ENCODE results near the gene STXBP1. TPM values are rescaled to one million over a fixed set of nuclear protein-coding genes. Genes with fewer than 3 reads are reported as not detected.

Gene STXBP1
- total and polyA plus RNA-seq, 4 donors = 19.2 to 65.8 (median 46.7) TPM

GRCh38 chr9:127720865-127721227 lies 108.8 kb downstream of the STXBP1 start:
- Histone ChIP-seq H3K4me3 (no peak overlapping the region), H3K27me3 (ENCODE audit: control insufficient read depth in 3 of 3, insufficient read depth in 3 of 3, low read length in 2 of 3) (no peaks in the 10 kb centered on the region), H3K36me3 (ENCODE audit: control insufficient read depth in 4 of 4, insufficient read depth in 4 of 4, low read length in 4 of 4) (no peaks in the 10 kb centered on the region), H3K27ac (ENCODE audit: low read depth in 1 of 2, low read length in 1 of 2) (no peak overlapping the region), H3K4me1 (ENCODE audit: control insufficient read depth in 5 of 5, insufficient read depth in 5 of 5, low read length in 5 of 5) (peaks cover 0 to 12% (median 4%) of the 10 kb centered on the region in 5 donors), H3K9me3 (ENCODE audit: control insufficient read depth in 4 of 4, insufficient read depth in 3 of 4, low read length in 3 of 4) (no peaks in the 10 kb centered on the region), H3K9ac (ENCODE audit: insufficient read depth in 1 of 2, low read length in 2 of 2) (no peak overlapping the region)
- DNase-seq = no peak
- no peak for ATAC-seq (ENCODE audit: insufficient read depth, low FRiP score)
- TF ChIP-seq CTCF (IDR thresholded peaks at IDR 0.05; ENCODE audit: control extremely low read depth, extremely low read depth) = no peak

GRCh38 chr9:127721391-127721821 lies 109.3 kb downstream of the STXBP1 start:
- Histone ChIP-seq H3K27ac (ENCODE audit: low read depth in 1 of 2, low read length in 1 of 2) (no peak overlapping the region), H3K27me3 (ENCODE audit: control insufficient read depth in 3 of 3, insufficient read depth in 3 of 3, low read length in 2 of 3) (no peaks in the 10 kb centered on the region), H3K4me3 (no peak overlapping the region), H3K36me3 (ENCODE audit: control insufficient read depth in 4 of 4, insufficient read depth in 4 of 4, low read length in 4 of 4) (no peaks in the 10 kb centered on the region), H3K9me3 (ENCODE audit: control insufficient read depth in 4 of 4, insufficient read depth in 3 of 4, low read length in 3 of 4) (no peaks in the 10 kb centered on the region), H3K9ac (ENCODE audit: insufficient read depth in 1 of 2, low read length in 2 of 2) (no peak overlapping the region), H3K4me1 (ENCODE audit: control insufficient read depth in 5 of 5, insufficient read depth in 5 of 5, low read length in 5 of 5) (peaks cover 0 to 9% (median 4%) of the 10 kb centered on the region in 5 donors)
- ATAC-seq (ENCODE audit: insufficient read depth, low FRiP score) (no peak), DNase-seq (no peak)
- WGBS, 2 donors = 65 to 69% methylated on average over 11 of the region's 11 CpGs
- TF ChIP-seq CTCF (IDR thresholded peaks at IDR 0.05; ENCODE audit: control extremely low read depth, extremely low read depth) = no peak

GRCh38 chr9:127722055-127722745 lies 110.1 kb downstream of the STXBP1 start:
- H3K9ac ChIP-seq (ENCODE audit: insufficient read depth in 1 of 2, low read length in 2 of 2) = no peak overlapping the region
- no peak for DNase-seq
- no peak for ATAC-seq (ENCODE audit: insufficient read depth, low FRiP score)

More at GRCh38 chr9:127722055-127722745, 110.1 kb downstream of the STXBP1 start:
- no peak for TF ChIP-seq CTCF (IDR thresholded peaks at IDR 0.05; ENCODE audit: control extremely low read depth, extremely low read depth)
- no peaks in the 10 kb centered on the region for H3K36me3 ChIP-seq (ENCODE audit: control insufficient read depth in 4 of 4, insufficient read depth in 4 of 4, low read length in 4 of 4)
- no peak overlapping the region for H3K4me3 ChIP-seq
- no peaks in the 10 kb centered on the region for H3K27me3 ChIP-seq (ENCODE audit: control insufficient read depth in 3 of 3, insufficient read depth in 3 of 3, low read length in 2 of 3)
- H3K9me3 ChIP-seq (ENCODE audit: control insufficient read depth in 4 of 4, insufficient read depth in 3 of 4, low read length in 3 of 4) = no peaks in the 10 kb centered on the region
- 81 to 91% methylated on average over 12 of the region's 12 CpGs for WGBS, 2 donors
- H3K27ac ChIP-seq (ENCODE audit: low read depth in 1 of 2, low read length in 1 of 2) = no peak overlapping the region
- peaks cover 0 to 9% (median 4%) of the 10 kb centered on the region in 5 donors for H3K4me1 ChIP-seq (ENCODE audit: control insufficient read depth in 5 of 5, insufficient read depth in 5 of 5, low read length in 5 of 5)
